CD4-positive, alpha-beta T cell treated with Interleukin-15 for 1 hour (primary cell): ENCODE data around the gene CRYGN.

Experiments used
- DNase-seq: peaks from one replicate; pipeline ENCODE4 v3.0.0-alpha.2; 2020

Gene CRYGN

DNA sequence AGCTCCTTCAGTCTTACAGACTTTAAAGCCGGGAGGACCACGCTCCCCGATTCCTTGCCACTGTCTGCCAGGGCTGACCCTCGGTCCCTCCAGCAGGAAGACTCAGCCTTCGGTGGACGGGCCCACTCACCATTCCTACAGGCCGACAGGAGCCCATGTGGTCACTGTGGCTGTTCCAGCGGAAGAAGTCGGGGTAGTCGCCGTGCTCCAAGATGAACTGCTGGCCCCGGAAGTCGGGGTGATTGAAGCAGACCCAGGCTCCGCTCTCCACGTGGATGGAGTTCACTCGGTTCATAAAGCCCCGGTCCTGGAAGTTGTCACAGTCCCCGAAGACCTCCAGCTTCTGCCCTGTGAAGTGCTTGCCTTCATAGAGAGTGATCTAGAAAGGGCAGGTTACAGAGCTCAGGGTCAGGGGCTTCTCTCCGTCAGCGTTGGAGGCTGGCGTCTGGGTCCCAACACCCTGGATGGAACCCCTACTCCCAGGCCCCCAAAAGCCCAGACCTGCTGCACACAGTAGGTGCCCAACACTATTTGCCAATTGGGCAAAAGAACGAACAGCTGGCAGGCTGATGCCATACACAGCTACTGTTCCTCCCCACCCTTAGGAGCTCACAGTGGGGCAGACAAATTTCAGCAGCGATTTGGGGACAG, 1.9 kb downstream of the CRYGN start:
- DNase-seq, result no peak

DNA sequence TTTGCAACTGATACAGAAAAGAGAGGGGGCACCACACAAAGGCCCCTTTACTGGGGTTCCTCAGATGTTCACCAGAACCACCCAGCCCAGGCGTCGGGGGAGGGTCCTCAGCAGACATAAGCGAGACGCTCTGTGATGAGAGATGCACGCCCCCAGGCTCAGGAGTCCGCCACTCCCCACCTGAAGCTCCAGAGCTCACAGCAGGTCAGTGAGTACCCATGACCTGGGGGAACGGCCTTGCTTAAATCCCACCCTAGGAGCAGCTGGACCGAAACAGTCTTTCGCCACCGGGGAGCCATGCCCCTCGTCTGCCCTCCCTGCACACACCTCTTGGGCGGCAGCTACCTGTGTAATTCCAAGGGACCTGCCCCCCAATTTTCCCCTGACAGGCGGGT, 2.8 kb downstream of the CRYGN start:
- no peak for DNase-seq

DNA sequence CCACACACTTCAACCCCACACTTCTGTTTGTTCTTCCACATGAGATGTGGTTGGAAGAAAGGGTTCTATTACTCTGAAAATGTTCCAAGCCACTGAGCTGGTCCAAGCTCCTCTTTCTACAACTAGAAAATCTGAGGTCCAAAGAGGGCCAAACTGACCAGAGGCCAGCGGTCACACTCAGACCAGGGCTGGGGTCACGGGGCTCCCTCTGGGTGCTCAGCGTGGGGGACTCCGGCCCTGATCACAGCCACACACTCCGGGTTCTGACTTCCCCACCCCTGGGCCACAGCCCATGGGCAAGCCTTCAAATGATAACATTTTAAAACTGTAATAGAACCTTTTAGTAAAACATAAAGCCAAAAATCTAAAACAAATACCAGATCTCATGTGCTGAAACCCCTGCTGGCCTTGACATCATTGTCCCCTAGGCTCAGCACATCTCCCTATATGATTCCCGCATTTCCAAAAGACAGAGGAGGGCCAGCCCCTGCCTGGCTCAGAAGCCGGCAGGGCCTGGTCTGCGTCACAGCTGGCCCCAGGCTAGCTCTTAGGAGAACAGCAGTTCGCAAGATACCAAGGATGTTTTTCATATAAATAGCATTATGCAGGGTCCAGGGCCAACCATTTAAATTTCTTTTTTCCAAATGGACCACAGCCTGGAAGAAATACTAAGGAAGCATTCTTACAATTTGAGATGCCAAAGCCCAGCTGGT, 3.3 kb downstream of the CRYGN start:
- DNase-seq, result no peak

DNA sequence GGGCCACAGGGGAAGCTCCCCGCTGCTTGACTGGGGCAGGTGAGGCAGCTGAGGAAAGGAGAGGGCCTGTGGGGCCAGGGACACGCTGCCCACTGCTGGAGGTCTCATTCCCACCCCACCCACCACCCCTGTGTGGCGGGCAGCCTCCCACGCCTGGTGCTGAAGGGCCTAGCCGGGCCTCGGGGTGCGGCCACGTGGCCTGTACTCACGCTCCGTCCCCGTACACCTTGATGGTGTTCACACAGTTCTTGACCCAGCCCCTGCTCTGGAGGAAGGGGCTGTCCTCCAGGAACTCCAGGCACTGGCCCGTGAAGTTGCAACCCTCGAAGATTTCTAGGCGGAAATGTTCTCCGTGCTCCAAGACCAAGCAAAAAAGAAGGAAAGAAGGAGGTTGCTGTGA, 4.0 kb downstream of the CRYGN start:
- DNase-seq, result no peak

DNA sequence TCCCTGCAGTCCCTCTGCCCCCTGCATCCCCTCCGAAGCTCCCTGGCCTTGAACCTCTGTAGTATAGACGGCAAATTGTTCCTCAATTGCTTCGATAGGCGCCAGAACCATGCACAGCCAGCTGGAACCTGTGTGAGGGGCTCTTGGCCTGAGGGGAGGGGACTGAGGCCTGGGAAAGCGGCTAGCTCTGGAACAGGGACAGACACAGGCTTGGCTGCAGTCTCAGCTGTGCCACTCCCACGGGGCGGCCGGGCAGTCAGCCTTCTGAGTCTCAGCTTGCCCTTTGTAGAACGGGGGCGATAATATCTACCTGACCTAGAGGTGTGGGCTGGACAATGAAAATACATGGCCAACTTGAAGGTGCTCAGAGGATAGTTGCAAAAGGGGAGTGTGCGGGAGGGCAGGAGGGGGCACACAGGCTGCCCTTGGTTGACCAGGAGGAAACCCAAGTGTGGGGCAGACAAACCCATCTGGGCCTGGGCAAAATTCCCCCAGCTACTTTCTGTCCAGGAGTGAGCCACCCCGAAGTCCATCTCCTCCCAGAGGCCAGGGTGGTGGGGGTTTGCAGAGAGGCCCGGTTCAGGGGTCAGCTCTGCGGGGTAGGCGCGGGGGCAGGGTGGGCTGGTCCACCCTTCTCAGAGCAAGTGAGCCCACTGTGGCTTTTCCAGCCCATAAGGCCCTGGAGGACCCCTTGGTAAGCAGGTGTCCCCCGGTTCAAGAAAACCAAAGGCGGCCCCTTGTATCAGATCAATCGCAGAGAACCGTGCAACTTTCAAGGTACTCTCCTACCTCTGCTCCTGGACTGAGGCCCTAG, 4.6 kb downstream of the CRYGN start:
- no peak for DNase-seq

DNA sequence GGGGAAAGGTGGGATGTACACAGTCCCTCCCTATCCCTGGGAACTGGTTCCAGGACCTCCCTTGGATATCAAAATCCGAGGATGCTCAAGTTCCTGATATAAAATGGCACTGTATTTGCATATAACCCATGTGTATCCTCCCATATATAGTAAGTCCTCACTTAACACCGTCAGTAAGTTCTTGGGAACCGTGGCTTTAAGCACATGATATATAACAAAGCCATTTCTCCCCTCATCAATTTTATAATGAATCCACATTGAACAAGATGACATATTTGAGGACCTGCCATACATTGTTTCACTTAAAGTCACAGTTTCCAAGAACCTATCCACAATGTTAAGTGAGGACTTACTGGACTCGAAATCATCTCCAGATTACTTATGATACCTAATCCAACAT, 5.4 kb downstream of the CRYGN start:
- no peak for DNase-seq

DNA sequence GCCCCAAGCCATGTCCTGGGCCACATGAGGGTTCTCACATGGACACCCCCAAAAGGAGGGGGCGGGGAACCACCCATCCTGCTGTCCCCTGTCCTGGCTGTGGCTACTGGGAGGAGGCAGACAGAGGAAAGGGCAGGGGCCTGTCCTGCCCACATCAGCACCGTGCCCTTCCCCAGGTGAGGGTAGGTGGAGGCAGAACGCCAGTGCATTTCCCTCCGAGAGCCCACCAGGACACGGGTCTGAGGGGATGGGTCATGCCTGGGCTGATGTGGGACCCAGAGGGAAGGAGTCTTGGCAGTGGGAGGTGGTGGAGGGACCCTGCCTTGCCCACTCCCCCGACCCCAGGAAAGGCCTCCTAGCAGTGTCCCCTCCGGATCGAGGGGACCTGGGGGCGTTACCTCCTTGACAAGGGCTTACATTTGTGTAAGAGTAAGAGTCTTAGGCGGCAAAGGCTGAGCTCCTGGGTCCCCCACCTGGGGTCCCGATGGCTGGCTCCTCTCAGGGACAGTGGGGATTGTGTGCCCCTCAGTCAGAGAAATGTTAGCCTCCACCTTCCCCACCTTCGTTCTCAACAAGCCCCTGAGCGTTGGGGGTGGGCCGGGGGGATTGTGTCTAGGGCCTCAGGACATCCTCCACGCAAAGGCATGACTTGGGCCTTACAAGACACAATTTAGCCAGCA, 6.1 kb downstream of the CRYGN start:
- no peak for DNase-seq

DNA sequence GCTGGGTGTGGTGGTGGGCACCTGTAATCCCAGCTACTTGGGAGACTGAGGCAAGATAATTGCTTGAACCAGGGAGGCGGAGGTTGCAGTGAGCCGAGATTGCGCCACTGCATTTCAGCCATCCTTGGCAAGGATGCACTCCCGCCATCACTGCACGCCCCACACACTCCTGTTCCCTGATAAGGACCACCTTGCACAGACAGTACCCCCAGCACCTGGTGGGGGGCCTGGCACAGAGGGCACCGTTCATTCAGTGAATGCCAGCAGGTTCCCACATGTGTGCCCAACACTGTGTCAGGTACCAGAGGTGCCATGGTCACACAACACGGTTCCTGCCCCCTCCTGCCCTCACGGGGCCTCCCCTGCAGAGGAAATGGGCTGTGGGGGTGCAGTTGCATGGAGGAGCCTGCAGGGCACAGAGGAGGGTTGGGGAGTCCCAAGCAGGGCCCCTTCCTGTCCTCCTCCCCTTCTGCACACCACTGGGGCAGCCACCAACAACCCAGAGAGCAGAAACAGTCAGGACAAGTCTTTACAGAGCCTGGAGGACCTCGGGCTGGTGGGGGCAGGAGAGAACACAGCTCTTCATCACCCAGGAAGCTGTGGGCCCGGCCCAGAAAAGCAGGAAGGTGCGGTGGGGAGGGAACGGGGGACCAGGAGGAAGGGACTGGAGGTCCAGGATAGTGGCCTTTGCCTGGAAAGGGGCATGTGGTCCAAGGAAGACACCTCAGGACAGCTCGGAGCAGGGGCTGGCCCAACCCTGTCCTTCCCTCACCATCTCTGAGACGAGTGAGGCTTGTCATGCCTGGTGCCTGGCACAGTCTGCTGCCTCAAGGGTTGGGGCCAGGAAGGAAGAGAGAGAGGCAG, 7.1 kb downstream of the CRYGN start:
- peak; percentile 59 for DNase-seq

DNA sequence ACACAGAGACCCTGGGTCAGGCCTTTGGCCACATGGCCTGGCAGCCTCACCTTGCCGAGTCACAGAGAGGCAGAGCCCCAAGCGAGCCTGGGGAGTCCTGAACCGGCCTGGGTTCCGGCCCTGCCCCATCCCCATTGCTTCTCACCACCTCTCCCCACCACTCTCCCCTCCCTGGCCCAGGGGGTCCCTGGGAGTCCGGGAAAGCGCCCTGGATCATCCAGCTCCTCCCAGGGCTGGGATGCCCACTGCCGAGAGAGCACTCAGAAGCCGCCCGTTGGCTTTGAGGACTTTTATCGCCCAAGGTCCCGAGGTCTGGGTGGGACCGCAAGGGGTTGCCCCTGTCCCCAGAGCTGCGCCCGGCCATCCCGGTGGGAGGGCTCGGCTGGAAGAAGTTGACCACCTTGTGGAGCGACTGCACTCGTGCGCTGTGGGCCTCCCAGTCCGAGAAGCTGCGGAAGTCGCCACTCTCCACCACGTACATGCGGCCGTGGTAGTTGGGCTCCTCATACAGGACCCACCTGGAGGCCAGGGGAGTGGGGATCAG, 8.1 kb downstream of the CRYGN start:
- DNase-seq, result no peak

DNA sequence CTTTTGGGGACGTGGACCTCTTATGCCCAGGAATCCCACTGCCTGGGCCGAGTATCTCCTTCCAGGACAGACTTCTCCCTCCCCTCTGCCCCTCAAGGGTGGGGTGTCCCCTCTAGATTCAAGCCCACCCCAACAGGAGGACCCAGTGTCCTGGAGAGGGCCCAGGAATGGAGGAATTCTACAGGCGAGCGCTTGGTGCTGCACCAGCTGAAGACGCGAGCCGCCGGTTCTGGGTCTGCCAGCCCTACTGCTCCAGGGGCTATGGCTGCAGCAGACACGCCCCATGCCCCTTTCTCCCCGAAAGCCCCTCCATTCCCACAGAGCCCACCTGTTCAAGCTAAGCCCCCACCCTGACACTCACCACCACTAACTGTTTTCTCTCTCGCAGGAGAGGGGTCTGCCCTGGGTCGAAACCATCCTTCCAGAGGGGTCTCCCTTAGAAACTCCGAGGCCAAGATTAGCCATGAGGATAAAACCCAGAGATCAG, 8.6 kb downstream of the CRYGN start:
- no peak for DNase-seq

DNA sequence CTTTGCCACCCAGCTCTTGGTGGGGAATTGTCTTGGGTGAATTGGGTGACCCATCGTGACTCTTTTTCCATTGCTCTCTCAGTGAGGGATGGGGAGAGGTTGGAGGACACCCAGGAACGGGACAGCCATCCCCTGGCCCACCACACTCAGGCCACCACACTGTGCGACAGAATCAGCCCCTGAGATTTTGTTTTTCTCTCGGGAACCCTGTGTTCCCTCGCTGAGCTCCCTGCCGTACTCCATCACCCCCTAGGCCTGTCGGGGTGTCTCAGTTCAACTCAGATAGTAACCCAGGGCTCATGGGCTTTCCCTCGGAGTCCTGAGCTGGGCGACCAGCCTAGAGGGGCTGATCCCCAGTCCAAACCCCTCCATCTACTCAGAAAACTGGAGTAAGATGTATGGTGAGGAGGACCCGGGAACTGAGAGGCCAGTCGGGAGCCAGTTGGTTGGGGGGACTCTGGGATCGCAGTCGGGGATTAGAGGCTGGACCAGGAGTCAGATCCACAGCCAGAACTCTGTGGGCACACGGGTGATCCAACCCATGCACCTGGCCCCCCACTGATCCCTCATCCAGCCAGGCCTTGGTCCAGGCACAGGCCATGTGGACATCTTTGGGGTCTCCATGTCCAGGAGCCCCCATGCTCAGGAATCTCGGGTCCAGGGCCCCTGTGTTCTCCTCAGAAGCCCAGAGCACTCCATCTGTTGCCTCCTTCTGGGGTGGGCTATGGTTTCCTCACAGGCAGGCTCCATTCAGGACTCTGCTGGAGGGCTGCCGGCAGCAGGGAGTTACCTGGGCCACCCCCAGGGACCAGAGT, 9.3 kb downstream of the CRYGN start:
- no peak for DNase-seq

DNA sequence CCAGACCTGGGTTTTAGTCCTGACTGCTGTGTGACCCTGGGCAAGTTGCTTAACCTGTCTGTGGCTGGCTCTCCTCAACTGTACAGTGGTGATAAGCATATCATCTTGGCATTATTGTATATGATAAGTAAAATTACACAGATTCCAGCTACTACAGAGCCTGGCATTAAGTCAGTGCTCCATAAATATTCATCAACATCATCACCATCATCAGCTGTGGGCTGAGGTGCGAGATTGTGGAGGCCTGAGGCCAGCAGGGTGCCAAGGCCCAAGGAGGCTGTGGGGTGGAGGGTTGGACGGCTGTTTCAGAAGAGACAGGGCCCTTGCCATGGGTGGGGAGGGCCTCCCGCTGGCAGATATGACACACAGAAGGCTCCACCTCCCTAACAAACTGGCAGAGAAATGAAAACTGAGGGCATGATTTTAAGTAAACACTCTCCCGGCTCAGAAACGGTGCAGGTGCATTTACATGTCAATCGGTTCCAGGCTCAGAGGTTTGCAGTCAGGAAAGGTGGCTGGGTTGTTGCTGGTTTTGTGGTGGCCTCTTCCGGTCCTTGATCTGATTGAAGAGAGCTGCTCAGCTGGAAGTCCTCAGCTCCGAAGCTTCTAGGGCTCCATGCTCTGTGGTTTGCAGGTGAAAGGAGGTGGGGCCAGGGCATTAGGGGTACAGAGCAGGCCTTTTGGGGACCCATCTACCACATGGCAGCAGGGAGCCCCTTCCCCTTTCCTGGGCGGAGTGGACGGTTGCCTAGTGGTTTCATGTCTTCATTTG, 10.2 kb downstream of the CRYGN start:
- DNase-seq, result peak; percentile 75

DNA sequence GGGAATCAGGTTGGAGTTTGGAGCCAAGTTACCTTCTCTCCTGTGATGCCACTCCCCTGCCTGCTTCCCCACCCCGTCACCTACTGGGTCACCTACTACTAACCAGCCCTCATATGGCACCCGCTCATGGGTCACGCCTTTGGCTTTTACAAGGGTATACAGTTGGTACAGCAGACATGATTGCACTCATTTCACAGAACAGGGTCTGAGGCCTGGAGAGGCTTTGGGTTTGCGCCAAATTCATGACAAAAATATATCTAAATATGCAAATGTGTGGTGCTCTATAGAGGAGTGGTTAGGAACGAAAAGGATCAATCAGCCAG, 10.7 kb downstream of the CRYGN start:
- DNase-seq, result no peak

DNA sequence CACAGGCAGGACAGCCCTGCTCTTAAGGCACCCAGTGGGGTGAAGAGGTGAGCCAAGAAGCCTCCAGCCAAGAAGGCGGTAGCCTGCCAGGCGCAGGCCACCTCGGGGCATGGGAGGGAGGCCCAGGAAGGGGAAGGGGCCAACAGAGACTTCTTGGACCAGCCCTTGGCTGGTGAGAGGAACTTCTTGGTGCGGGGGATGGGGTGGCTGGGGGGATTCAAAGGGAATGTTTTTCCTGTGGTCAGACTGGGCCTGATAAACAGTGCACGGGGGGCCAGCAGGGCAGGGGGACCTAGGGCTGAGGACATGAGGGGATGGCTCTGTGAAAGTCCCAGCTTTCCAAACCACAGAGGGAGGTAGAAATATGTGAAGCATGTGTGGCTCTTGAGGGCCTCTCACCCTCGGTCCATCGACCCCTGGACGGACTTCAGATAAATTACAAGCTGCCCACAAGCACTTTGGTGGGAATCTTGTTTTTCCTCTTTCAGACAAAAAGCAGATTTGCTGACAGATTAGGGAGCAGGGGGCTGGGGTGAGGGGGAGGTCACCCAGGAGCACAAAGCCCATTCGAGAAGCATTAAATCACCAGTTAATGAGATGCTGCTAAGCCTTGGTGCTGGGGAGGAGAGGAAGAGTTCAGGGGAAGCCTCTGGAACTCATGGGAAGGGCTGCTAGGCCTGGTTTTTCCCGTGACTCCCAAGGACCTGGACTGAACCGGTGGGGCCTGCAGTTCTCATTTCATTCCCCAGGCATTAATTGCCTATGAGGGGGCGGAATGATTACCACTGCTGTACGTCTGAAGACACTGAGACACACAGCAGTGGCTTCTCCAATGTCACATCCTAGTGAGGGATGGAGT, 11.3 kb downstream of the CRYGN start:
- no peak for DNase-seq

DNA sequence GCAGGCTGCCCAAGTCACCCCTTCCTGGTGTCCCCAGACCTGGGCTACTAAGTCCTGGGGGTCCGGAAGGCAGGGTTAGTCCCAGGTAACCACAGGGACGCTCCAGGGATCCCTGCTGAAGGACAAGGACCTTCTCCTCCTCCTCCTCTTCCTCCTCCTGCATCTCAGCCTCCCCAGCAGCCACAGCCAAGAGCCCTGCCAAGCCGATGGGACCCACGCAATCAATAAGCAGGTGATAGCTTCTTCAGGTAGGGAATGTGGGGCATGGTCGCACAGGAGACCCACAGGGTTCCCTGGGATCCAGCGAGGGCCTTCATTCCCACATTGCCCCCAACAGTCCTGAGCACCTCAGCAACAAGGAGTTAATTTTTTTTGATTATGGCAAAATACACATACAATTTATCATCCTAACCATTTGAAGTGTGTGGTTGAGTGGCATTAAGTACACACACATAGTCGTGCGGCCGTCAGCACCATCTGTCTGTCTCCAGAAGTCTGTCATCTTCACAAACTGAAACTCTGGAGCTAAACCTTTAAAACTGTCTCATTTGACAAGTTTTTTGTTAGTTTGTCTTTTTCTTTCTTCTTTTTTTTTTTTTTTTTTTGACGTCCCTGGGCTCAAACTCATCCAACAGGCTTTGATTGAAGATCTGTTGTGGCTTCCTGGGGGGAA, 12.1 kb downstream of the CRYGN start:
- no peak for DNase-seq

DNA sequence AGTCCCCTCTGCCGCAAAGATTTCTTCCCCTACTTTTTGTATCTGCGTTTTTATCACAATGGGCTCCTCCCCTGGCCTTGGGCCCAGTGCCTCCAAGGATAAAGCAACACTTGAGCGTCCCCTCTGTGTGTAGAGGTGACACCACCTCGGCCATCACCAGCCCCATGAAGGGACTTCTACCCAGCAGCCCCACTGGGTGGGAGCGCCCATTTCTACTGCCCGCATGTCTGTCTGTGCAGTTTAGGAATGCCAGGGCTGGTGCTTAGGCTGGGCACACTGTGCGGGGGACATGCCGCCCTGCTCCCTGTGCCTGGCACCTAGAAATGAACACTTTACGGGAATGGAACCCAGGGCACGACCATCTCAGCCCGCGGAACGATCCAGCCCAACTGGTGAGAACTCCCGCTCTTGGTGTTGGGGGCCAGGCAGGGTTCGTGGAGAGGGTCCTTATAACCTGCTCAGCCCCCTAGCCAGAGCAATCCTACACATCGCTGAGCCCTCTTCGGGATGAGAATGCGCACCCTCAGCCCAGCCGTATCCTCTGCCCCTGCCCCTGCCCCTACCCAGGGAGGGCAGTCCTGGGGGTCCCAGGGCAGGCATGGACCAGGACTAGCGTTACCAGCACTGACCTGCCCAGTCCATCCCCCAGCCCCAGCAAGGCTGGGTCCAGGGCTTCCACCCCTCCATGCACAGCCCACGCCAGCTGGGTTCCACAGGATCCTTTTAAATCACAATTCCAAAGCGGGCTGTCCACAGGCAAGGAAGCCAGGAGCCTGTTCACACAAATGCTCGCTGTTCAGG, 12.8 kb downstream of the CRYGN start:
- no peak for DNase-seq

DNA sequence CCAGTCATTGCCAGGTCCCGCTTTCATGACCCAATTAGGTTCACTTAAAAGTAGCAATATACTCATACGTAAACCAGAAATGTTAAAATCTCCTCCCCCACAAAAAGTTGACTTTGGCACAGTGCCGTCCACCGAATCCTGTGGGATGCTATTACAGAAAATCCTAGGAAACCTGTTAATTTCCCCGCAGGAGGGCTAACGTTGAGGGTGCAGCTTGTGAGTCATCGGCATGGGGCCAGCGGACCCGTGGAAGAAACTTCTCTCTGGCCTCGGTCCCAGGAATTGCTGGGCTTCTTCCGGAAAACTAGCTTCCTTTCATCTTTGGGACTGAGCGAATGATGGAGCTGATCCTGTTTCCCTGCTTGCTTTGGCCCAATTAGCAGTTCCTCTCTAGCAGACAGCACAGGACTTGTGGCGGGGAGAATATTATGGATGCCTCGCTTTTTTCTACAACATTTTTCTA, 13.5 kb downstream of the CRYGN start:
- no peak for DNase-seq
